ENCODE results near the gene SLC35G1. TPM values are rescaled to one million over a fixed set of nuclear protein-coding genes. Genes with fewer than 3 reads are reported as not detected.
A peak's percentile ranks its signal among the peaks of the same experiment; 100 is the strongest.

SLC35G1 gene
- total RNA-seq, 1 experiment from 2014 or later, result 6.4 TPM

GRCh38 chr10:93876381-93876780 is 17.4 kb upstream of the SLC35G1 start:
- DNase-seq (ENCODE audit: low read depth), result no peak

DNA sequence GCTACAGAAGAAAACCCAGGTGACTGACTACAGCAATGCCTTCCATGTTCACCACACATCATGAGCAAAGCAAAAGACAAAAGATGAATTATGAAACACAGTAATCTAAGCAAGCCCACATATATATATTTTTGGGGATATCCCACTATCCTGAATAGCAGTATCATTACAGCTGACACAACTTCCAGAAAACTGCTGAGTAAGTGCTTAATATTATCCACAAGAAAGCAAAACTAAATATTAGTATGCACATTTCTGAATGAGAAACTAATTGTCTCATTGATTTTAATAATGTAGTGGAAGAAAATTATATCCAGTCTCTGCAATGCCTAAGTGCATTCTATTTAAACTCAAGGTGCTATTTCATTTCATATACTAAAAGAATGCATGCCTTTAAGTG is 14.5 kb upstream of the SLC35G1 start:
- no peak for DNase-seq (ENCODE audit: low read depth)

DNA sequence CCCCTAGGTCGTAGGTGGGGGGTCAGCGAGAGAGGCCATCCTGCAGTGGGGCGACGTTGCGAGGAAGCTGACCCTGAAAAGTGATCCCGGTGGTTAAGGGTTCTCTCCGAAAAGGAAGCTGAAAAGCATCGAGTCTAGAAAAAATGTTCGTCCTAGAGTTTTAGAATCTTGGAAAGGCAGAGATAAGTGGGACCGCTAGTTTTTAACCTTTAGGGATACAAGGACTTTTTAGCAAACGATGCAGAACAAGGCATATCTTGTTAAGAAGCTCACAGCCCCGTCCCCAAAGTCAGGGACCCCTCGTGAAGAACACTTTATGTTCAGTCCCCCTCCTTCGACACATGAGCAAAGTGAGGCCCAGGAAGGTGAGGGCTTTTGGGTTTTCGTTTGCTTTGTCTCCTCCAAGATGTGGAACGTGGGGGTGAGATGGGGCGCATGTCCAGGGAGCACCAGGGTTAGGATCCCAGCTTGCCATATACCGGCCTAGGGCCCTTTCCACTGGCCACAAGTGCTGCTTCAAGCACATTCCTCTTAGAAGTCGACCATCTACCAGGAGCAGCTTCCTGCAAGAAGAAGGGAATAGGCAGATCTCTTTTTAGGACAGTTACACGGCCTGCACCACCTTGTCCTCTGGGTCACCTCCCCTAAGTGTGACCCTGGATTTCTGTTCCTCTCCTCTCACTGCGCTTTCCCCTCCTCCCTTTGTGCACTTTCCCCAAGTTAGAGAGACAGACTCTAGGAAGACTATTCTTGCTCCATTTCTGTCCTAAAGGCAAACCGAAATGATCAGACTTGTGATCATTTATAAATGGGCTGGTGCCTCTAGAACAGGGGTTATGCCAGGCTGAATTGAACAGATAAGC is 969 bp downstream of the SLC35G1 start:
- no peak for DNase-seq (ENCODE audit: low read depth)

GRCh38 chr10:93897070-93897780 is 3.4 kb downstream of the SLC35G1 start:
- no peak for DNase-seq (ENCODE audit: low read depth)

- no peak for DNase-seq (ENCODE audit: low read depth)
Measured at GRCh38 chr10:93899109-93899508, 5.3 kb downstream of the SLC35G1 start.

DNA sequence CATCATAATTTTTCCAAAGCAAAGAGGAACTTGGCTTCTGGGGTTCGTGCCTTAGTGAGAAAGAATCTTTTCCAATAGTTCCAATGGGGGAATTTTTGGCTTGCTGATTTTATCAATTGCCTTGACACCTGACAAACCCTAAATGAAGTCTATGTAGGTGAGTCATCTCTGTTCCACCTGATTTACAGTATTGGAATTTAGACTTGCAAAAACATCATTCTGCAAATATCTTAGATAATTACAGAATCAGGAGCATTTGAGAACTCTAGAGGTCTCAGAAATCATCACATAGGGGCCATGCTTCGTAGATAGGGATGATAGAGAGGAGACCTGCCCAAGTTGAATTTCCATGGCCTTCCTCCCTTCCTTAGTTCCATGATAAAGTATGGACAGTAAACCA is 9.3 kb downstream of the SLC35G1 start:
- DNase-seq (ENCODE audit: low read depth), result no peak

DNA sequence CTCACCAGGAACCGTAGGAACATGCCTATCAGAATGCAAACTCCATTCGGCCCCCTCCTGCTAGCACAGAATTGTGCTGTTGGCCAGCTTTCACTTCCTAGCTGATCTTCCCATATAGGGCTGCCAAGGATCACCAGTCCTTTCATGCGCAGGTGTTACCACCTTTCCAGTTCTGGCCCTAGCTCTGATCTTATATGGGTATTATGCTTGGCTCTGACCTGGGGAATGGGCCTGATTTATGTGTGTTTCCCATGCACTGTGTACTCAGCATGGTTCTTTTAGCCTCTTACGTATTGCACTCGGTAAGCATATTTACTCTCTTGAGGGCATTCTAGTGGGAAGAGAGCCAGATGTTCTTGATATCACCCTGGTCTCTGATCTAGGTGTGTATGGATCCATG is 11.1 kb downstream of the SLC35G1 start:
- no peak for DNase-seq (ENCODE audit: low read depth)

- DNase-seq (ENCODE audit: low read depth), result no peak
Measured at GRCh38 chr10:93907059-93907458, 13.3 kb downstream of the SLC35G1 start.

DNA sequence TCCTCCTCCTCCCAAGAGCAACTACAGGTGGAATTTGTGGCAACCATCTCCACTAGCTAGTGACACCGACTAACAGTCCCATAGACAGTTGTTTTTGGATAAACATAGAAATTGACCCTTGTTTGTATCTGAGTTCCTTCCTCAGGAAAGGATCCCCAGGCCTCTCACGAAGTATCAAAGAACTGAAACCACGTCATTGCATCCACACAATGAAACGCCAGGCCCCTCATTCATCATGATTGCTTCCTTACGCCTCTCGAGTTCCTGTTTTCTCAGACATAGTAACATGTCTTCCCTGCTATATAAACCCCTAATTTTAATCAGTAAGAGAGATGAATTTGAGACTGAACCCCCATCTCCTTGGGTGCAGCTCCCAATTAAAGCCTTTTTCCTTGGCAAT is 18.1 kb downstream of the SLC35G1 start:
- DNase-seq (ENCODE audit: low read depth), result no peak

DNA sequence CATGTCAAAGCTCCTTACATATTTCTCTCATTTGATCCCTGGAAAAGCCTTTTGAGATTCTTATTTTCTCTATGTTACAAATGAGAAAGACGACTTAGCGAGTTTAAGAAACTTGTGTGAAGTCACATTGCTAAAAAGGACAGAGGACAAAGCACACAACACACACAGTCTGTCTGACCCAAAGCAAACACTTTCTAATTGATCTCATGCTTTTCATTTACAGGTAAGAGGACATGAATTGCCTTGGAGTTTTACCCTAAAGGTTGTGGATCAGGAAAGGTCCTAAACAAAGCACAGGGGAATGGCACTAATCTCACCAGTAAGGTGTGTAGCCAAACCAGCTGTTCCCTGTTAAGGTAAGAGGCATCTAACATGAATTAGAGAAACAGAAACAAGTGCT is 18.7 kb downstream of the SLC35G1 start:
- DNase-seq (ENCODE audit: low read depth), result no peak

DNA sequence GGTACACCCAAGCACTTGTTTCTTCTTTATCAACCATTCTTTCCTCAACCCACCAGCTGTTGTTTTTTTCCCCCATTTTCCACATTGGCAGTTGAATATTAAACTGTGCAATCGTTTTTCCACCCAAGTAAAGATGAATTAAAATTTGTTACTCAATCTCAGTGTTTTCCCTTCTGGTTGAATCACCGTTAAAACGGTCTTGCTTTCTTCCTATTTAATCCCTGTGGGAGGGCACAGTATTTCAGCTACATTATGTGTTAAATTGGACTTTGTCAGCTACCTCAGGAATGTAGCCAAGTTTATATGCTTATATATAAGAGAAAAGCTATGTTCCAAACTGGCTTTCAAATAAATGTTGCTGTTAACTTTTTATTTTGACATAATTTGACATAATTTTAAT is 19.9 kb downstream of the SLC35G1 start:
- DNase-seq (ENCODE audit: low read depth), result peak; percentile 25

DNA sequence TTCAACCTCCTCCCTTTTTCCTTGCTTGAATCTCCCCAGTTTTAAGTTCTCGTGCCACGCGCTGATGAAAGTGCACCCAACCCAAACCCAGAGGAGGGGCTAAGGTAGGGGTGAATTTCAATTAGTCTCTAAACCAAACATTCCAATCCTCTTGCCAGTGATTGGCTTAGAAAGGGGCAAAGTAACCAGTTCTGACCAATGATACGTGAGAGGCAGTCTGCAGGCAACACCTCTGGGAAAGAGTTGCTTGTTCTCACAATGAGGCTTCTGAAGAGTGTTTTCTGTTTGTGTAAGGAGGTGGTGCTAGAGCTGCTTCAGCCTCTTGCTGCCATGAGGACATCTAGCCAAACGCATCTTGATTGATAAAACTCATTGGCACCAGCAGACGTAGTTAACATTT is 21.8 kb downstream of the SLC35G1 start:
- no peak for DNase-seq (ENCODE audit: low read depth)

- peak; percentile 54 for DNase-seq (ENCODE audit: low read depth)
Measured at GRCh38 chr10:93916257-93917063, 22.7 kb downstream of the SLC35G1 start.

DNA sequence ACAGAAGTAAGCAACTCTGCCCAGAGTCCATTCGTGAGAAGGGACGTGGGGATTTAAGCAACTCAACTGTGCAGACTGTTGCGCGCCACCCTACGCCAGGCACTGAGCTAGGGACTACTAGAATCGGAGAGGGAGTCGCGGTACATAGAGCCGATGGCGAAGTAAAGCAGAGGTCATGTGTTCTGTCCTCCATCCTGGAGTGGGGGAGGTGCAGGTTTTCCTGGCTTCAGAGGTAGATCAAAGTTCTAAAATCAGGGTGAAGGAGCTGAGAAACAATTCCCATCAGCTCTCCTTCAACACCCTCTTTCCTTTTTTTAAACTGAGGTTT is 23.2 kb downstream of the SLC35G1 start:
- no peak for DNase-seq (ENCODE audit: low read depth)

- DNase-seq (ENCODE audit: low read depth), result peak; percentile 49
Measured at GRCh38 chr10:93917821-93918220, 24.0 kb downstream of the SLC35G1 start.

DNA sequence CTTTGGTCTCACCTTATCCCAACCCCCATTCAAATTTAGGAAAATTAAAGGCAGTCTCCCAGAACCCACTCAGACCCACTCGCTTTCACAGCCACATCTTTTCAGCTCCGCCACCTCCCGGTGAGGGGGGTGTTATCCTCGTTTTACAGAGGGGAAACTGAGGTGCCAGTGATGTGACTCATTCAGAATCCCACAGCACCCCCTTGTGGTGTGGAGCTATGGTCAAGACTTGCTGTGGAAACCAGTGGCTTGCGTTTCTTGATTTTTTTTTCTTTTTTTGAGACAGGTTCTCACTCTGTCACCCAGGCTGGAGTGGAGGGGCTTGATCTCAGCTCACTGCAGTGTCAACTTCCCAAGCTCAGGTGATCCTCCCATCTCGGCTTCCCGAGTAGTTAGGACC is 27.6 kb downstream of the SLC35G1 start:
- no peak for DNase-seq (ENCODE audit: low read depth)

DNA sequence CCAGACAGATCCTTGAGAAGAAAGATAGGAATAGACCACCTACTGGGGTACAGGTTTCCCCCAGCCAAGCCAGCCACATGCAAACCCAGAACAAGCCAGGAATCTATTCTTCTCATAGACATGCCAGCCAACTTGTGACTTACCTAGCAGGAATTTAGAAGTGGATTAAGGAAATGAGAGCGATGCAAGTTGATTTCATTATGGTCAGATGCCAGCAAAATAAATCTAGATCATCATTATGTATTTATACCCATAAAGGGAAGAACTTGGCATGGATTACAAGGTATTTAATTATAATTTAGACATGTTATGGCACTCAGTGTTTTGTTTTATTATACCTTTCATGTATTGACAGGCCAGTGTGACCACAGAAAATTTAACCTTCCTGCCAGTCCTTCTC is 32.8 kb downstream of the SLC35G1 start:
- peak; percentile 11 for DNase-seq (ENCODE audit: low read depth)

DNA sequence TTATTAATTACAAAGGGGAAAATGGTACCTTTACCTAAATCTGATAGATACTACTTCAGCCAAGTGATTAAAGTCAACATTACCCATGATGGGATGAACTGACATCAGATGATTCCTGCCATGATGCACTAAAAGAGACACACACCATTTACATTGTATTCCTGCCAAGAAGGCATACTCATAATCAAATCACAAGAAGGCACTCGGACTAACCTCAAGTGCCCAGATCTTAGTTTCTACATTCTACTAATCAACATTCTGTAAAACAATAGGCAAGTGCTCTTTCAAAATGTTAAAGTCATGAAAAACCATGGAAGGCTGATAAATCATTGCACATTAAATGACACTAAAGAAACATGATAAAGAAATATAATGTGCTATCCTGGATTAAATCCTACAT is 44.4 kb downstream of the SLC35G1 start:
- DNase-seq (ENCODE audit: low read depth), result peak; percentile 18

- no peak for DNase-seq (ENCODE audit: low read depth)
Measured at GRCh38 chr10:93940881-93941280, 47.1 kb downstream of the SLC35G1 start.

GRCh38 chr10:93941606-93942005 is 47.8 kb downstream of the SLC35G1 start:
- no peak for DNase-seq (ENCODE audit: low read depth)

DNA sequence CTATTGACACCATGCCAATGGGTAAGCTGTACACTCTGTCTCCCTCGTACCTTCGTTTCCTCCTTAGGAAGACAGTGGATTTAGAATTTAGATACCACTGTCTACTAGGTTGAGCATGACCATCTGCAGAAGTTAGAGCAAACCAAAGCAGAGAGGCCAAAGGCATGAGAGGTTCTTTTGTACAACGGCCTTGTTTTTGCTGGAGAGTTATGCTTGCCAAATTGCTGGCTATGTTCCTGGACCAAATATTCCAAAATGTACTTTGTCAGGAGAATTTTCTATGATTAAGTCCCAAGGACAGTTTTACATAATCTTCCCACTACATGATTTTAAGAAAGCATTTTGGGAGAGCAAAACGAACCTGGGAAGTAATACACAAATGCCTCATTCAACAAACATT is 52.0 kb downstream of the SLC35G1 start:
- no peak for DNase-seq (ENCODE audit: low read depth)

- peak; percentile 99 for DNase-seq (ENCODE audit: low read depth)
Measured at GRCh38 chr10:93947055-93947454, 53.3 kb downstream of the SLC35G1 start.
